Astrocyte (in vitro differentiated cells and primary cell): ENCODE results near the gene GNPTG. TPM values are rescaled to one million over a fixed set of nuclear protein-coding genes. Genes with fewer than 3 reads are reported as not detected.

ENCODE experiments used
- DNase-seq: peaks from one replicate; pipeline ENCODE4 v3.0.0-alpha.2; 2010; ENCODE audit warnings: low read depth
- FAIRE-seq: peaks from 2 replicates; lab custom pipeline; 2011; peaks lifted over from hg19 to GRCh38; lab: Jason Lieb, UNC
- H2AFZ ChIP-seq: 2 replicates; pipeline ENCODE4 v1.6.0; 2012; ENCODE audit warnings: low read depth, low read length, inconsistent platforms
- H3K27ac ChIP-seq: 2 replicates; pipeline ENCODE4 v1.5.1; 2011; ENCODE audit warnings: low read depth, low read length, inconsistent platforms
- H3K27me3 ChIP-seq: 2 replicates; pipeline ENCODE4 v1.6.0; 2011; ENCODE audit warnings: low read length, inconsistent platforms; ENCODE audit not compliant: insufficient read depth
- H3K36me3 ChIP-seq: 2 replicates; pipeline ENCODE4 v1.5.1; 2011; ENCODE audit warnings: low read length, inconsistent platforms; ENCODE audit not compliant: insufficient read depth
- H3K4me1 ChIP-seq: 2 replicates; pipeline ENCODE4 v1.5.1; 2011; ENCODE audit warnings: low read length, inconsistent platforms; ENCODE audit not compliant: insufficient read depth
- H3K4me2 ChIP-seq: 2 replicates; pipeline ENCODE4 v1.6.0; 2012; ENCODE audit warnings: low read length, inconsistent platforms
- H3K4me3 ChIP-seq: 2 replicates; pipeline ENCODE4 v1.5.1; 2011; ENCODE audit warnings: low read depth, mild to moderate bottlenecking, low read length, inconsistent platforms; ENCODE audit not compliant: insufficient read depth
- H3K79me2 ChIP-seq: 2 replicates; pipeline ENCODE4 v1.6.0; 2012; ENCODE audit warnings: mild to moderate bottlenecking, low read length, inconsistent platforms; ENCODE audit not compliant: insufficient read depth
- H3K9ac ChIP-seq: 2 replicates; pipeline ENCODE4 v1.6.0; 2012; ENCODE audit warnings: mild to moderate bottlenecking, low read length, inconsistent platforms
- H3K9me3 ChIP-seq: 2 replicates; pipeline ENCODE4 v1.5.1; 2012; ENCODE audit warnings: low read depth, mild to moderate bottlenecking, low read length, inconsistent platforms; ENCODE audit not compliant: insufficient read depth
- H4K20me1 ChIP-seq: 2 replicates; pipeline ENCODE4 v1.6.0; 2012; ENCODE audit warnings: low read length, inconsistent platforms; ENCODE audit not compliant: insufficient read depth
- H3K27ac Mint-ChIP-seq: one replicate; pipeline ENCODE4 v1.8.0; 2021; ENCODE audit warnings: mild to moderate bottlenecking, mixed read lengths; ENCODE audit not compliant: unreplicated experiment
- H3K27me3 Mint-ChIP-seq: one replicate; pipeline ENCODE4 v1.8.0; 2021; ENCODE audit warnings: low read depth, mixed read lengths; ENCODE audit not compliant: unreplicated experiment
- H3K36me3 Mint-ChIP-seq: one replicate; pipeline ENCODE4 v1.8.0; 2021; ENCODE audit warnings: low read depth, mixed read lengths; ENCODE audit not compliant: unreplicated experiment
- H3K4me1 Mint-ChIP-seq: one replicate; pipeline ENCODE4 v1.8.0; 2021; ENCODE audit warnings: low read depth, mixed read lengths; ENCODE audit not compliant: unreplicated experiment
- H3K4me3 Mint-ChIP-seq: one replicate; pipeline ENCODE4 v1.8.0; 2021; ENCODE audit warnings: mild to moderate bottlenecking, moderate library complexity, mixed read lengths; ENCODE audit not compliant: unreplicated experiment
- H3K9me3 Mint-ChIP-seq: one replicate; pipeline ENCODE4 v1.8.0; 2021; ENCODE audit warnings: mild to moderate bottlenecking, mixed read lengths; ENCODE audit not compliant: unreplicated experiment
- EZH2 ChIP-seq: IDR thresholded peaks from 2 replicates; pipeline ENCODE4 v1.6.1; 2012; ENCODE audit warnings: mild to moderate bottlenecking, low read length, inconsistent platforms; ENCODE audit not compliant: insufficient read depth
- total RNA-seq: library from RNA; stranded (reverse); gene quantifications from 2 replicates; pipeline ENCODE4 v1.2.1, GENCODE V29; 2021
- TF ChIP-seq, protein P1 (sequence below): IDR thresholded peaks from 2 replicates; pipeline ENCODE4 v1.5.1; 2011; ENCODE audit warnings: low read depth, mild to moderate bottlenecking, inconsistent platforms, low read length, moderate library complexity; ENCODE audit not compliant: insufficient read depth

Gene GNPTG
- total RNA-seq, 1 donor from 2014 or later, result 45.5 TPM

DNA sequence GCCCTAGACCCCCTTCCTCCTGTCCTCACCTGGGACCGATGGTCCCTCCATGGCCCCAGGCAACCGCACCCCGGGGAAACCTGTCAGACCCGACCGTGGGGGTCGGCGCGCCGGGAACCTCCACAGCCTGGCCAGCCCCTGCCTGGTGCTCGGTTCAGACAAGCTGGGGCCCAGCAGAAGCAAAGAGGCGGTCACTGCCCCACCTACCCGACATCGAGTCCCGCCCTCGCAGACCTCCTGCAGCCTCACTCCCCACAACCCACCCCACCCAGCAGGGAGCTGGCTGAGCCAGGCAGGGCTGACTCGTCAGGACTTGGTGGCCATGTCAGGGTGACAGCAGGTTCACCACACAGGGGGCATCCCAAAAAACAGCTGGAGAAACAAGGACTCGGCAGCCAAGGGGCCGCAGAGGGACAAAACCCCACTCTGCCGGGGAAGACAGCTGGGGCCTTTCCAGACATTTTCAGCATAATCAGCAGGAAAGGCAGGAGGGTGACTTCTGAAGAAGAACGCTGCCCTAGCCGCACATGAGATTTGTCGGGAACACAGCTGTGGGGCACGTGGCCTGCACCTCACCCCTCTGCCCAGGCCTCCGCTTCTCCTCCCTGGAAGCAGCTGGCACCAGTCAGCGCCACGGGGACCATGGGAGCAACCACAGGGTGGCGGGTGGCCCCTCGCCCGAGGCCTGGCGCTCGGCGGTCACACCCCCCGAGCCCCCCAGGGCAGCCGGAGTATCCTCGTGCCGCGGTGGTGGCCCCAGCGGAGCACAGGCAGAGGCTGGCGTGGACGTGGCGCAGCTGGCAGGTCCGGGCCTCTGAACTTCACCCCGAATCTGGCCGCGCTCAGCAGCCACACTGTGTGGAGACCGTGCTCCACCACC lies 22.9 kb downstream of the GNPTG start:
- FAIRE-seq (no peak), DNase-seq (no peak)
- Histone ChIP-seq H3K27ac (no peak overlapping the region), H3K4me1 (peaks cover 11% of the 10 kb centered on the region), H3K4me3 (no peak overlapping the region), H2AFZ (no peak overlapping the region), H3K79me2 (peaks cover 5% of the 10 kb centered on the region), H3K9ac (no peak overlapping the region), H3K36me3 (no peaks in the 10 kb centered on the region), H3K4me2 (no peak overlapping the region), H4K20me1 (peaks cover 22% of the 10 kb centered on the region), H3K9me3 (no peaks in the 10 kb centered on the region), H3K27me3 (no peaks in the 10 kb centered on the region)
- Mint-ChIP-seq H3K9me3 (no peaks in the 10 kb centered on the region), H3K36me3 (peaks cover 4% of the 10 kb centered on the region), H3K4me3 (no peak overlapping the region), H3K4me1 (peaks cover 2% of the 10 kb centered on the region), H3K27me3 (peaks cover 3% of the 10 kb centered on the region), H3K27ac (no peak overlapping the region)
- TF ChIP-seq EZH2, result no peak
- TF ChIP-seq, protein P1, sequence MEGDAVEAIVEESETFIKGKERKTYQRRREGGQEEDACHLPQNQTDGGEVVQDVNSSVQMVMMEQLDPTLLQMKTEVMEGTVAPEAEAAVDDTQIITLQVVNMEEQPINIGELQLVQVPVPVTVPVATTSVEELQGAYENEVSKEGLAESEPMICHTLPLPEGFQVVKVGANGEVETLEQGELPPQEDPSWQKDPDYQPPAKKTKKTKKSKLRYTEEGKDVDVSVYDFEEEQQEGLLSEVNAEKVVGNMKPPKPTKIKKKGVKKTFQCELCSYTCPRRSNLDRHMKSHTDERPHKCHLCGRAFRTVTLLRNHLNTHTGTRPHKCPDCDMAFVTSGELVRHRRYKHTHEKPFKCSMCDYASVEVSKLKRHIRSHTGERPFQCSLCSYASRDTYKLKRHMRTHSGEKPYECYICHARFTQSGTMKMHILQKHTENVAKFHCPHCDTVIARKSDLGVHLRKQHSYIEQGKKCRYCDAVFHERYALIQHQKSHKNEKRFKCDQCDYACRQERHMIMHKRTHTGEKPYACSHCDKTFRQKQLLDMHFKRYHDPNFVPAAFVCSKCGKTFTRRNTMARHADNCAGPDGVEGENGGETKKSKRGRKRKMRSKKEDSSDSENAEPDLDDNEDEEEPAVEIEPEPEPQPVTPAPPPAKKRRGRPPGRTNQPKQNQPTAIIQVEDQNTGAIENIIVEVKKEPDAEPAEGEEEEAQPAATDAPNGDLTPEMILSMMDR, result no peak

GRCh38 chr16:1375298-1375640 lies 23.5 kb downstream of the GNPTG start:
- H3K27me3 Mint-ChIP-seq, result peaks cover 3% of the 10 kb centered on the region
- H3K4me1 Mint-ChIP-seq, result peaks cover 2% of the 10 kb centered on the region
- Histone ChIP-seq H3K9me3 (no peaks in the 10 kb centered on the region), H3K4me2 (no peak overlapping the region), H3K27me3 (no peaks in the 10 kb centered on the region), H3K79me2 (peaks cover 5% of the 10 kb centered on the region), H3K4me1 (peaks cover 11% of the 10 kb centered on the region), H3K36me3 (no peaks in the 10 kb centered on the region), H4K20me1 (peaks cover 22% of the 10 kb centered on the region), H3K9ac (no peak overlapping the region), H3K4me3 (no peak overlapping the region), H3K27ac (no peak overlapping the region), H2AFZ (no peak overlapping the region)
- FAIRE-seq (no peak), DNase-seq (no peak)
- H3K9me3 Mint-ChIP-seq, result no peaks in the 10 kb centered on the region
- peaks cover 4% of the 10 kb centered on the region for H3K36me3 Mint-ChIP-seq
- H3K27ac Mint-ChIP-seq, result no peak overlapping the region
- TF ChIP-seq, protein P1, result no peak
- no peak for TF ChIP-seq EZH2
- no peak overlapping the region for H3K4me3 Mint-ChIP-seq

DNA sequence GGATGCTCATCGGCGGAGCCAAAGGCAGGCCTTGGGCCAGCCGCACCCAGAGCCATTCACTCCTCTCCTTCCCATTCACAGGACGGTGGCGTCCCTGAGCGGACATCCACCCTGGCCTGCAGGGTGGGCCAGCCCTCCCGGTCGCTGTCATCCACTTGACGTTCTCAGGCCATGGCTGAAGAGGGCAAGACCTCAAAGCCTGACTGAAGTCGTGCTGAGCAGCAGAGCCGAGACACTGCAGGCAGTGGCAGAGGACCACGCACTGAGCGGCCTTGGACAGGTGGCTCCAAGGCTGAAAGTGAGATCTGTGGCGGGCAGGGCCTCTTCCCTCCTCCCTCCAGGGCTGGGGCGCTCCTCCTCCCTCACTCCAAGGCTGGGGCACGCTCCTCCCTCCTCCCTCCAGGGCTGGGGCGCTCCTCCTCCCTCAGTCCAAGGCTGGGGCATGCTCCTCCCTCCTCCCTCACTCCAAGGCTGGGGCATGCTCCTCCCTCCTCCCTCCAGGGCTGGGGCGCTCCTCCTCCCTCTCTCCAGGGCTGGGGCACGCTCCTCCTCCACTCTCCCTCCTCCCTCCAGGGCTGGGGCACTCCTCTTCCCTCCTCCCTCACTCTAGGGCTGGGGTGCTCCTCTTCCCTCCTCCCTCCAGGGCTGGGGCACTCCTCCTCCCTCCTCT lies 24.1 kb downstream of the GNPTG start:
- no peaks in the 10 kb centered on the region for H3K27me3 ChIP-seq
- peaks cover 4% of the 10 kb centered on the region for H3K36me3 Mint-ChIP-seq
- H2AFZ ChIP-seq, result no peak overlapping the region
- FAIRE-seq, result no peak
- no peak overlapping the region for H3K27ac Mint-ChIP-seq
- no peak overlapping the region for H3K9ac ChIP-seq
- no peaks in the 10 kb centered on the region for H3K9me3 Mint-ChIP-seq
- no peak overlapping the region for H3K4me2 ChIP-seq
- H3K36me3 ChIP-seq, result no peaks in the 10 kb centered on the region
- H3K79me2 ChIP-seq, result peaks cover 5% of the 10 kb centered on the region
- H3K27ac ChIP-seq, result no peak overlapping the region
- peaks cover 22% of the 10 kb centered on the region for H4K20me1 ChIP-seq
- H3K4me1 ChIP-seq, result peaks cover 11% of the 10 kb centered on the region
- H3K27me3 Mint-ChIP-seq, result peaks cover 3% of the 10 kb centered on the region
- no peak for TF ChIP-seq EZH2
- TF ChIP-seq, protein P1, result no peak
- peaks cover 2% of the 10 kb centered on the region for H3K4me1 Mint-ChIP-seq
- no peaks in the 10 kb centered on the region for H3K9me3 ChIP-seq
- H3K4me3 ChIP-seq, result no peak overlapping the region
- no peak overlapping the region for H3K4me3 Mint-ChIP-seq
- DNase-seq, result no peak
